Epithelial cell of esophagus (primary cell): ENCODE results near the gene LRATD1.

Source experiments
- DNase-seq: peaks from one replicate; pipeline ENCODE4 v3.0.0; 2010; ENCODE audit warnings: low read depth
- H3K4me3 ChIP-seq: 2 replicates; pipeline ENCODE4 v1.5.1; 2011; ENCODE audit warnings: mild to moderate bottlenecking, low read length, control low read depth
- TF ChIP-seq, protein P1 (sequence below): IDR thresholded peaks from 2 replicates; pipeline ENCODE4 v1.5.1; 2011; ENCODE audit warnings: low read depth, mild to moderate bottlenecking, low read length, control low read depth, inconsistent platforms; ENCODE audit not compliant: insufficient read depth; ENCODE audit errors: missing control alignments

Gene LRATD1

DNA sequence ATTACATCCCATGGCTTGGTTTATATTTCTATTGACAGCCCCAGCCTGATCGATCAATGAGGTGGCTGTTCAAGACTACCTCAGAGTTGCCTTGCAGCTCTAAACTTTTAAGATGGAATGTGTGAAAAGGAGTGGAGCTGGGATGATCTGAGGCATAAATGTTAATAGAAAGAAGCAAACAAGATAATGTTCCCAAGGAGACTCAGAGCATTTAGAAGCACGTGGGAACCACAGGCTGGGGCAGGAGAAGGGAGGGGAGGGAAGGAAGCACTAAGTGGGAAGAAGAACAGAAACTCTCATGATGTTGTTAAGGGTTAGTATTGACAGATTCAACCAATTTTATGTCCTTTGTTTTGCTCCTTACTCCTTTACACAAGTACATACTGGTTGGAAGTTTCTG is 28.8 kb upstream of the LRATD1 start:
- no peak for DNase-seq

DNA sequence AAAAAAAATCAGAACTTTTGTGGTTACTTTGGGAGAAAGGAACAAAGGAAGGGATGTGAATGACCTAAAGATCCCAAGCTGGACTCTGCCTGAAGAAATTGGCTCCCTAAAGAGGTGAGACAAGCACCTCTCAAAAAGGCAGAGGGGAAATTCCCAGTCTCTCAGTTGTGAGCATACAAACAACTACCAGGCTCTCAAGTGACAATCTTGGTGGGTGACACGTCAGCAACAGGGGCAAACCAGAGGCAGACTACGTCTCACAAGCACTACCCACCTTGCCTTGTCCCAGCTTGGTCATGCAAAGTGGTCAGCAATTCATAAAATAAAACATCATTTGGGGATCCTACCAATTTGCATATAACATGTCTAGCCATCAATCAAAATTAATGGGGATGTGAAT is 24.3 kb upstream of the LRATD1 start:
- TF ChIP-seq, protein P1, sequence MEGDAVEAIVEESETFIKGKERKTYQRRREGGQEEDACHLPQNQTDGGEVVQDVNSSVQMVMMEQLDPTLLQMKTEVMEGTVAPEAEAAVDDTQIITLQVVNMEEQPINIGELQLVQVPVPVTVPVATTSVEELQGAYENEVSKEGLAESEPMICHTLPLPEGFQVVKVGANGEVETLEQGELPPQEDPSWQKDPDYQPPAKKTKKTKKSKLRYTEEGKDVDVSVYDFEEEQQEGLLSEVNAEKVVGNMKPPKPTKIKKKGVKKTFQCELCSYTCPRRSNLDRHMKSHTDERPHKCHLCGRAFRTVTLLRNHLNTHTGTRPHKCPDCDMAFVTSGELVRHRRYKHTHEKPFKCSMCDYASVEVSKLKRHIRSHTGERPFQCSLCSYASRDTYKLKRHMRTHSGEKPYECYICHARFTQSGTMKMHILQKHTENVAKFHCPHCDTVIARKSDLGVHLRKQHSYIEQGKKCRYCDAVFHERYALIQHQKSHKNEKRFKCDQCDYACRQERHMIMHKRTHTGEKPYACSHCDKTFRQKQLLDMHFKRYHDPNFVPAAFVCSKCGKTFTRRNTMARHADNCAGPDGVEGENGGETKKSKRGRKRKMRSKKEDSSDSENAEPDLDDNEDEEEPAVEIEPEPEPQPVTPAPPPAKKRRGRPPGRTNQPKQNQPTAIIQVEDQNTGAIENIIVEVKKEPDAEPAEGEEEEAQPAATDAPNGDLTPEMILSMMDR: no peak
- H3K4me3 ChIP-seq: no peak overlapping the region
- no peak for DNase-seq

More for the DNA sequence above, 28.8 kb upstream of the LRATD1 start:
- H3K4me3 ChIP-seq: no peak overlapping the region
- TF ChIP-seq, protein P1: no peak

DNA sequence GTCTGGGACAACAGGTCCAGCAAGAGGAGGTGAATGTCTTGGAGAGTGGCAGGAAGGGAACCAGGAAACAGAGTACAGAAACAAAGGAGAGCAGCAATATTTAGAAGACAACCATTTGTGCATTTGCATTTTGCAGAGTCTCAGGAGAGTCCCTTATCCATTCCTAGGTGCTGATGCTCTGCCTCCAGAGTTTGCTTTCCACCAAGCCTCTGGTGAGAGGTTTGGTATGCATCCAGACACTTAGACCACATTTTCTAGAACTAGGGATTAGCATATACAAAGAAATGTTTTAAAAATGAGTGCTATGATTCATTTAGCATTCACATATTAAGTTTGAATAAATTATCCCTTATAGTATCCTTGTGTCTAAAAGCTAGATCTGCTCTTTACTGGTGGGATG is 18.5 kb upstream of the LRATD1 start:
- no peak overlapping the region for H3K4me3 ChIP-seq
- DNase-seq: peak; percentile 11
- TF ChIP-seq, protein P1: no peak

DNA sequence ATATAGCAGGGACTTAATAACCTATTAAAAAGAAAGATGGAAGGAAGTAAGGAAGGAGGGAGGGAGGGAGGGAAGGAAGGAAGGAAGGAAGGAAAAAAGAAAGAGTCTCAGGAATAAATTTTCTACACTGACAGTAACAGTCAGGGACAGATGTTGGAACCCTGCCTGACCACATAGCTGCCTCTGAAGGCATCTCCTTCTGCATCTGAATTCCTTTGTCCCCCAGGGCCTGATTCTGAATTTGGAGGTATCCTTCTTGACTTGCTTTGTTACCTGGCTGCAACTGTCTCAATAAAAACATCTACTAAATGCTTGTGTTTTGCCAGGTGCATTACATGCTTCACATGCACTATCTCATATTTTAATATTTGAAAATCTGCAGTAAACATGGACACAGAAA is 17.4 kb upstream of the LRATD1 start:
- TF ChIP-seq, protein P1: no peak
- DNase-seq: no peak
- H3K4me3 ChIP-seq: no peak overlapping the region

DNA sequence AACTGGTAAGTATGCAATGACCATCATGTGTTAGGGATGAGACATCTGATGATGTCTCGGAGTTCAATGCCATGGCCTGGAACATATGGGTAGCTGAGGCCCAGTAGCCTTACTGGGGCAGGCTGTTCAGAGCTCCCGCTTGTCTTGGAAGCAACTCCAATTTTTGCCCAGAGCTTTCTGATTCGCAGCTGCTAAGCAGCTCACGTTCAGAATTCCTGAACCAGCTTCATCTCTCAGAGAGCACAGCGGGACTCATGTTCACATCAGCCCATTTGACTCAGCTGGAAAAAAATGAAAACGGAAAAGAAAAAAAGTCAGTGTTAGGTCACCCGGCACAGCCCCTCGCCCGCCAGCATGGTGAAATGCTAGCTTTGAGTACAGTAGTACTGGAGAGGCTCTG is 16.8 kb upstream of the LRATD1 start:
- H3K4me3 ChIP-seq: no peak overlapping the region
- no peak for DNase-seq
- TF ChIP-seq, protein P1: no peak

DNA sequence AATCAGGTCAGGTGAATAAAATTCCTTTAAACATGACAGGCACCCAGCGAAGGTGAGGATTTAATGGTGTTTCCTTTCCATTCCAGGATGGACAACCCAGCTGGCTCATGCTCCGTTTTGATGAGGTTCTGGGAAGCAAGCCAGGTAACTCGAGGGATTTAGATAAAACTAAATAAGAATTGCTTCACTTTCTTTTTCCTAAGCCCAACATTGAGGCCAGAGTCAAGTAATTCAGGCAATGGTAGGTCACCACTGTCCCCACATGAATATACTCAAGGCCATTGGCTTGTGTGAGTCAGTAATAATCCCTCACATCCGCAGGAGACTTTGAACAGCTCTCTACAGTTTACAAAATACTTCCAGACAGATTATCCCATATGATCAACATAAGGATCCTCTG is 16.2 kb upstream of the LRATD1 start:
- TF ChIP-seq, protein P1: no peak
- no peak for DNase-seq
- no peak overlapping the region for H3K4me3 ChIP-seq

DNA sequence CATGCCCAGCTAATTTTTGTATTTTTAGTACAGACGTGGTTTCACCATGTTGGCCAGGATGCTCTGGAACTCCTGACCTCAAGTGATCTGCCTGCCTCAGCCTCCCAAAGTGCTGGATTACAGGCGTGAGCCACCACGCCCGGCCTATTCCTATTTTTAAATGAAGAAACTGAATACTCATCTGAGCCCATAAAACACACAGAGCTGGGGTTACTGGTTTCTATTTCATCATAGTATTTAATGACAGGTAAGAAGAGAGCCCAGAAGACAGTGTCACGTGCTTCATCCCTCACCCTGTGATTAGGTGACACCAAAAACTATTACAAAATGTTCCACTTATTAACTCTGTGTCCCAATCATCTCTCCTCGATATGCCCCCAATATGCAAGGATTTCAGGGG is 15.6 kb upstream of the LRATD1 start:
- TF ChIP-seq, protein P1: no peak
- DNase-seq: peak; percentile 5
- H3K4me3 ChIP-seq: no peak overlapping the region
